GM21423 (cell line): ENCODE data around the gene MFSD2A.
A peak's percentile ranks its signal among the peaks of the same experiment; 100 is the strongest.
"Not testable (repeated sequence)": the region's sequence is repeated elsewhere in the genome, so short reads cannot be mapped to it uniquely, and the experiment has no call there.

ENCODE experiments used
- ATAC-seq: cut with Tn5 transposase; IDR thresholded peaks from one replicate; pipeline ENCODE4 v1.9.1; 2021; ENCODE audit warnings: mild to moderate bottlenecking, moderate library complexity; ENCODE audit not compliant: unreplicated experiment

The MFSD2A gene

GRCh38 chr1:39964552-39964951, 9.6 kb downstream of the MFSD2A start:
- no peak for ATAC-seq

DNA sequence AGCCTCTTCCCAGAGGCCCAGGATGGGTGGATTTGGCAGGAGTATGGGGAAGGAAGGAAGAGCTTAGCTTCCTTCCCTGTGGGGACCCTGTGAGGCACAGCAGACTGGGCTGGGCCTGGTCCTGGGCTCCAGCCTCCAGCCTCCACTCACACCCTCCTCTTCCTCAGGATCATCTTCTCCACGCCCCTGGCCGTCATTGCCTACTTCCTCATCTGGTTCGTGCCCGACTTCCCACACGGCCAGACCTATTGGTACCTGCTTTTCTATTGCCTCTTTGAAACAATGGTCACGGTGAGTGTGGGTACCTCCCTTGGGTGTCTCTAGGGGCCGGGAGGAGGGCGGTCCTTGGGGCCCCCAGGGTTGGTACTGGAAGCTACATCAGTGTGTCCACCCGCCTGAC, 10.1 kb downstream of the MFSD2A start:
- ATAC-seq = no peak

- ATAC-seq = no peak
These were observed 14.1 kb downstream of the MFSD2A start for GRCh38 chr1:39969048-39969447.

DNA sequence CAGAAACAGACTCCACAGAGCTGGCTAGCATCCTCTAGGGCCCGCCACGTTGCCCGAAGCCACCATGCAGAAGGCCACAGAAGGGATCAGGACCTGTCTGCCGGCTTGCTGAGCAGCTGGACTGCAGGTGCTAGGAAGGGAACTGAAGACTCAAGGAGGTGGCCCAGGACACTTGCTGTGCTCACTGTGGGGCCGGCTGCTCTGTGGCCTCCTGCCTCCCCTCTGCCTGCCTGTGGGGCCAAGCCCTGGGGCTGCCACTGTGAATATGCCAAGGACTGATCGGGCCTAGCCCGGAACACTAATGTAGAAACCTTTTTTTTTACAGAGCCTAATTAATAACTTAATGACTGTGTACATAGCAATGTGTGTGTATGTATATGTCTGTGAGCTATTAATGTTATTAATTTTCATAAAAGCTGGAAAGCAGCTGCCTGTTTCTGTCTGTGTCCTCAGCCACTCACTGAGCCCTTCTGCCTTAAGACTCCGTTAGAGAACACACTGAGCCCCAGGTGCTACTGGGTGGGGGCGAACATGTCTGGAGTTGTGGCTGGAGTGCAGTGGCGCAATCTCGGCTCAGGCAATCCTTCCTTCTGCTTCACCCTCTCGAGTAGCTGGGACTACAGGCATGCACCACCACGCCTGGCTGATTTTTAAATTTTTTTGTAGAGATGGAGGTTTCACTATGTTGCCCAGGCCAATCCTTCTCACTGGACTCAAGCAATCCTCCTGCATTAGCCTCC, 14.8 kb downstream of the MFSD2A start:
- no peak for ATAC-seq

- no peak for ATAC-seq
These were observed 15.3 kb downstream of the MFSD2A start for GRCh38 chr1:39970274-39970673.

- no peak for ATAC-seq
These were observed 16.2 kb downstream of the MFSD2A start for GRCh38 chr1:39971138-39971537.

DNA sequence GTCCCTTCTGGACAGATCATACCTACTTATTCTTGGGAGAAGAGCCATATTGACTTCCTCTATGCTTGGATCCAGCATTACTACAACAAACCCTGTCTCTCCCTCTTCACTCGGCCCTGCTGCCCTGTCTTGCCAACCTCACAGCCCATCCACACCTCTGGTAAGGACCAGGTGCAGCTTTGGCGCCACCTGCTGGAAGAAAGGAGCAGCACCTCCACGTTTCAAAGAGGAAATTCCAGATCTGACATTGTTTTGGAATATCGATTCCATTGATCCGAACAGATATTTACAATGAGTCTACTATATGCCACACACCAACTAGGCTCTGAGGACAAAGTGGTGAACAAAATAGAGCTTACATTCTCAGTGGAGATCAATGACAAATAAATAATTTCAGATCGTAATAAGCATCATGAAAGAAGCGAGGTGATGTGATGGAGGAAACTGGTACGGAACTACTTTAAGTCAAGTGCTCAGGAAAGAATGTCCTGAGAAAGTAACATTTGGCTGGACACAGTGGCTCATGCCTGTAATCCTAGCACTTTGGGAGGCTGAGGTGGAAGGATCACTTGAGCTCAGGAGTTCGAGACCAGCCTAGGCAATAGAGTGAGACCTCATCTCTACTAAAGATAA, 18.7 kb downstream of the MFSD2A start:
- no peak for ATAC-seq

DNA sequence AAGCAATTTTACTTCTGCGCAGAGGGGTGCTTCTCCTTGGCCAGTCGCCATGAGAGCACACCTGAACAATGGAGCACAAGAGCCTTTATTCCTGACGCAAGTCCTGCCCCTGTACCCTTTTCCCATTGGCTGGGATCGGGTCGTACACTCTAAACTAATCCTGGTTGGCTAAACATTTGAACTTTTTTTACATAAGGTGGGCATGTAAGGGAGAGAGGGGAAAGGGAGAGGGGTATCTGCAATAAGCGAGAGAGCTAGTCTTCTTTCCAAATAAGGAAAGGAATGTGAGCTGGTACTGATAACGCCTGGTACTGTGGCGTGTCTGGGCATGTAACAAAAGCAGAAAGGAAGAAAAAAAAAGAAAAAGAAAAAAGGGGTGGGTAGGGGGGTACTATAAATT, 21.8 kb downstream of the MFSD2A start:
- ATAC-seq = no peak

DNA sequence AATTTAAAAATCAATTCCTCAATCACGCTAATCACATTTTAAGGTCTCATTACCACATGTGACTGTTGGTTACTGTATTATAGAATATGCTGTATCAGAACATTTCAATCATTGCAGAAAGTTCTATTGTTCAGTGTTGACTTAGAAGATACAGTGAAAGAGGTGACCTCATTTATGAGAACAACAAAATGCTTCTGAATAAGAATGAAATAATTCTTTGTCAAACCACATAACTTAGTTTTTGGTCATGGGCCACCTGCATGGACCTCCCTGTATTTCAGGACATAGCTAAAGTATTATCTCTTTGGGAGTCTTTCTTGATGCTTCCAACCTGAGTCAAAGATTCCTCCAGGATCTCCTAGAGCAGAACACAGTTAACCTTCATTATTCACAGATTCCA, 22.3 kb downstream of the MFSD2A start:
- no peak for ATAC-seq

DNA sequence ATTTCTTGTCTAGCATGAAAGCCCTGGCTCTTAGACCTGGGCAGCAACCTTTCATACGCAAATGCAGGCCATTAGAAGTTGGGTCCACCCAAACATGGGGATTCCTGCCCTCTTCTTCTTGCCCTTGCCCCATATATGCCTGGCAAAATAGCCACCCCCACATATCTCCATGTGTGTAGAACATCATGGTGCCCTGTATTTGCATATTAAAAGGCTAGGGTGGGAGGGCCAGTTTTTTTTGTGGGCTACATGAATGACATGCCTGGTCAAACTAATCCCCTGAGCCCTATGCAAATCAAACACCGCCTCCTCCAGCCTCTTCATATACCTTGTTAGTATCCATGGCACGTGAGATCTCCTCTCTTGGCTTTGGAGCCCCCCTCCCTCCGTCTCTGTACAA, 24.7 kb downstream of the MFSD2A start:
- no peak for ATAC-seq

DNA sequence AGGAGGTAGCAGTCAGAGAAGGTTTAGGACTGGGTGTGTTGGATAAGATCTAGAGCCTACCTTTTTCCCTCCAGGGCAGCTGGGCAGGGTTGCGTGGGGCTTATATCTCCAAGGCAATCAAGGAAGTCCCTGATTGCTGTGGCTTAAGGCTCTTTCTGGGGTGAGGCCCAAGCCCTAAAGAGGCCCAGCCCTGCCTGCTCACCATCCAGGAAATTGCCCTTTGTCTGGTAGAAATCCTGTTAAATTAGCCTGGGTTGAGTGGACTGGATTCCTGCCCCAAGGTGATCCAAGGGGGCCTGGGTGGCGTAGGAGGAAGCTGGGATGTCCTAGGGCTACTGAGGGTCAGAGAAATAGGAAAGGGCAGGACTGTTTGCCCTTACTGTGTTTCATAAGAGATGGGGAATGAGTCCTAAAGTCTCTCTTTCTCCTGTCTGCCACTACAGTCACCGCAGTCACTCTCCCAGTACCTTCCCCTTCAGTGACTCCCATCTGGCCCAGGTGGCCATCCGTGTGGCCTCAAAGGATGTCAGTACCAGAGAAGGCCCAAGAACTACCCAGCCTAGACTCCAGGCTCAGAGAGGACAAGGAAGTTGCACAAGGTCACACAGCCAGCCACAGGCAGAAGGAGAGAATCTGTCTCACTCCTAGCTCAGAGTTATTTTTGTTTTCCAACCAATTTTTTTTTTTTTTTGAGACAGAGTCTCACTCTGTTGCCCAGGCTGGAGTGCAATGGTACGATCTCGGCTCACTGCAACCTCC, 25.8 kb downstream of the MFSD2A start:
- ATAC-seq = no peak

GRCh38 chr1:39981385-39981784, 26.4 kb downstream of the MFSD2A start:
- ATAC-seq = no peak

GRCh38 chr1:39981945-39982344, 27.0 kb downstream of the MFSD2A start:
- ATAC-seq = no peak

GRCh38 chr1:39984480-39984879, 29.5 kb downstream of the MFSD2A start:
- not testable (repeated sequence) for ATAC-seq

DNA sequence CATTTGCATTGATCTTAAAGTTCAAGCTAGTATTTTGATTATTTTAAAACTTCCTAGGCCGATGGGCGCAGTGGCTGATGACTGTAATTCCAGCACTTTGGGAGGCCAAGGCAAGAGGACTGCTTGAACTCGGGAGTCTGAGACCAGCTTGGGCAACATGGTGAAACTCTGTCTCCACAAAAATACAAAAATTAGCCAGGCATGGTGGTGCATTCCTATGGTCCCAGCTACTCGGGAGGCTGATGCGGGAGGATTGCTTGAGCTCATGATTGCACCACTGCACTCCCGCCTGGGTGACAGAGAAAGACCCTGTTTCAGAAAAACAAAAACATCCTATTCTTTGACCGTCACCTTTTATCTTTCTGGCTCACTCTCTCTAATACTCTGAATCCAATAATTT, 30.0 kb downstream of the MFSD2A start:
- no peak for ATAC-seq

DNA sequence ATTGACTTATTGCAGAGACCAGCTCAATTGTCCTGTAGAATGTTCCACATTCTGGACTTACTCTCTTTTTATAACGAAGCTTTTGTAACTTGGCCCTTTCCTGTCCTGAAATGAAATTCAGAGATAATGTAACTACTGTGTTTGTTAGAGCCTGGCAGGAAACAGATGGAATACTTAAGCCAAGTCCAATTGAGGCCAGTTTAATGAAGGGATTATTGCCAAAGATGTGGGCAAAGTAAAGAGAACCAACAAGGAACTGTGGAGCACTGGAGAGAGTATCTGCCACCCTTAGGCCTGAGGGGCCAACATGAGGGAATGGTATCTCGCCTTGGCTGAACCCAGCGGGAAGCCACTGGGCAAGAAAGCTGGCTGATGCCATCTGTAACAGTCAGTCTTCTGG, 32.9 kb downstream of the MFSD2A start:
- ATAC-seq = no peak

DNA sequence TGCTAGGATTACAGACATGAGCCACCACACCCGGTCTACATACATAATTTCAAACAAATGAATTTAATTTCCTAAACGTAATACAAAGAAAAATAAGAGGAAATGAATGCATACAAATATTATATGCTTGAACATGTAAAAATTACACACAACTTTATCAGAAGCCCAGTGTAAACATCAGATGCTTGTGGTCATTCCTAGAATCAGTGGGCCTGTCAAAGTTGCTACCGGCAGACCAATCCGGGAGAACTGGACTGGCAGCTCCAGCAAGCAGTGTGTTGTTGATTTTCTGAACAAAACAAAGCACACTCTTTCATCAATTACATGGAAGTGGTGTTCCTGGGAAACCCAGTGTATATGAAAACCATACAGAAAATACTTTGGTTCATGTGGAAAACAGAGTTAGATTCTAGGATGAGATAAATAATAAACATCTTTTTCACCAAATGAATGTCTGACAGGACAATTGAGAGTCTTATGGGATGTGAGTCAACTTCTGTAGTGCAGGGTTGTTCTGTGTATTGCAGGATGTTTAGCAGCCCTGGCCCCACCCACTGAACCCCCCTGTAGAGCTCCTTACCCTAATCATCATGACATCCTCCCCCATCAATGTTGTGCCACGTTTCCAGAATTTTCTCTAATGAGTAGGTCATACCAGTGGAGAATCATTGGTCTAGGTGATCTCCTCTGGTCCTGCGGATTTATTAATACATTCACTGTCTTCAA, 33.8 kb downstream of the MFSD2A start:
- no peak for ATAC-seq

GRCh38 chr1:39990428-39990827, 35.5 kb downstream of the MFSD2A start:
- no peak for ATAC-seq

- no peak for ATAC-seq
These were observed 37.3 kb downstream of the MFSD2A start for GRCh38 chr1:39992234-39992633.

GRCh38 chr1:39992888-39993287, 37.9 kb downstream of the MFSD2A start:
- ATAC-seq = no peak

- ATAC-seq = peak; percentile 89
These were observed 41.0 kb downstream of the MFSD2A start for GRCh38 chr1:39995973-39996393.
